Renal cortex interstitium (tissue), 11 donors: ENCODE data around the gene FAF1. TPM values are rescaled to one million over a fixed set of nuclear protein-coding genes. Genes with fewer than 3 reads are reported as not detected.
A peak's percentile ranks its signal among the peaks of the same experiment; 100 is the strongest.

ENCODE experiments used
- DNase-seq, 11 donors: peaks; one replicate each; pipeline ENCODE4 v3.0.0-alpha.2; 2013; ENCODE audit warnings: low read depth in 9 of 11, low spot score in 4 of 11; ENCODE audit errors: extremely low read depth in 1 of 11
- polyA plus RNA-seq, 3 donors: library from polyadenylated mRNA; unstranded; fragments of 120-200 nt; gene quantifications; one replicate each; pipeline ENCODE4 v1.2.1, GENCODE V29; 2013; ENCODE audit not compliant: insufficient read length in 3 of 3

The FAF1 gene
- polyA plus RNA-seq, 3 donors = 52.6 to 71.8 (median 65.6) TPM

- no peak for DNase-seq
Measured at GRCh38 chr1:50505427-50505826, 454.6 kb downstream of the FAF1 start.

GRCh38 chr1:50503515-50503914 lies 456.6 kb downstream of the FAF1 start:
- DNase-seq = no peak

GRCh38 chr1:50502147-50502546 lies 457.9 kb downstream of the FAF1 start:
- no peak for DNase-seq

- DNase-seq = no peak
Measured at GRCh38 chr1:50497007-50497406, 463.1 kb downstream of the FAF1 start.

GRCh38 chr1:50493710-50494109 lies 466.4 kb downstream of the FAF1 start:
- no peak for DNase-seq

GRCh38 chr1:50492142-50492541 lies 467.9 kb downstream of the FAF1 start:
- DNase-seq = no peak

GRCh38 chr1:50491142-50491541 lies 468.9 kb downstream of the FAF1 start:
- DNase-seq = no peak

GRCh38 chr1:50490640-50491039 lies 469.4 kb downstream of the FAF1 start:
- DNase-seq = no peak

GRCh38 chr1:50488876-50489275 lies 471.2 kb downstream of the FAF1 start:
- DNase-seq = no peak

GRCh38 chr1:50488356-50488755 lies 471.7 kb downstream of the FAF1 start:
- peak in 1 of 11 donors; percentile 1 for DNase-seq

GRCh38 chr1:50487725-50488124 lies 472.3 kb downstream of the FAF1 start:
- no peak for DNase-seq

GRCh38 chr1:50481142-50481736 lies 478.8 kb downstream of the FAF1 start:
- no peak for DNase-seq

- no peak for DNase-seq
Measured at GRCh38 chr1:50476800-50477199, 483.3 kb downstream of the FAF1 start.

GRCh38 chr1:50474859-50475809 lies 484.9 kb downstream of the FAF1 start:
- DNase-seq = no peak

GRCh38 chr1:50473513-50473912 lies 486.6 kb downstream of the FAF1 start:
- DNase-seq = no peak

- DNase-seq = no peak
Measured at GRCh38 chr1:50471967-50472366, 488.1 kb downstream of the FAF1 start.

- DNase-seq = no peak
Measured at GRCh38 chr1:50462964-50463363, 497.1 kb downstream of the FAF1 start.

GRCh38 chr1:50458507-50458906 lies 501.6 kb downstream of the FAF1 start:
- no peak for DNase-seq

GRCh38 chr1:50454911-50455310 lies 505.2 kb downstream of the FAF1 start:
- no peak for DNase-seq

- no peak for DNase-seq
Measured at GRCh38 chr1:50453266-50453665, 506.8 kb downstream of the FAF1 start.

- DNase-seq = no peak
Measured at GRCh38 chr1:50452700-50453099, 507.4 kb downstream of the FAF1 start.
